ENCODE measurements around the gene ANAPC2.

The ANAPC2 gene

DNA sequence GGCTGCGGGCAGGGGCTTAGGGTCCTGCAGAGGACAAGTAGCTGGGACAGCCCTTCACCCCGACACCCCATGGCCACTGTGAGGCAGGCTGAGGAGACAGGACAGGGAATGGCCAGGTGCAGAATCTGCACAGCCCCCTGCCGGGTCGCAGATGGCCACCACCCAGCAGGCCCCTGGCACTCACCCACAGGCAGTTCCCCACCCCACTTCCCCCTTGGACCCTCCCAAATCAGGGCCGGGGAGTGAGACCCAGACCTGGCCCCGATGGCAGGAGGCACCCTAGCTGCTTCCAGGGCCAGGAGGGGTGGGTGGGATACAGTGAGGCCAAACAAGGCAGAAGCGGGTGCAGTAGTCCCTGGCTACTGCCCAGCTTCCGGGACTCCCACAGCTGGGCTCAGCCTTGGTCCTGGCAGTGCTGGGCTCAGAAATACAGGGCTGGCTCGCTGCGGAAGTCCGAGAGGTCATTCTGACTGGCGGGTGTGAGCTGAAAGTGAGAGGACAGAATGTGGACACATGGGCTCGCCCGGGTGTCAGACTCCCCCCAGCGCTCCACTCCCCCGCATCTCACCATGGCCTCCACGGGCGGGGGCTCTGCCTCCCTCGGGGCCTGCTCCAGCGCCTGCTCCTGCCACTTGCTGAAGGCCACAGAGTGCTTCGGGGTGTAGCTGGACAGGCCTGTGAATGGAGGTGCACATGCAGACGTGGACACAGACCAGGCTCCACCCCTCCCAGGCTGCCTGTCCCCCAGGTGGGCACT is 3.5 kb upstream of the ANAPC2 start:
- TF ChIP-seq, protein P1, sequence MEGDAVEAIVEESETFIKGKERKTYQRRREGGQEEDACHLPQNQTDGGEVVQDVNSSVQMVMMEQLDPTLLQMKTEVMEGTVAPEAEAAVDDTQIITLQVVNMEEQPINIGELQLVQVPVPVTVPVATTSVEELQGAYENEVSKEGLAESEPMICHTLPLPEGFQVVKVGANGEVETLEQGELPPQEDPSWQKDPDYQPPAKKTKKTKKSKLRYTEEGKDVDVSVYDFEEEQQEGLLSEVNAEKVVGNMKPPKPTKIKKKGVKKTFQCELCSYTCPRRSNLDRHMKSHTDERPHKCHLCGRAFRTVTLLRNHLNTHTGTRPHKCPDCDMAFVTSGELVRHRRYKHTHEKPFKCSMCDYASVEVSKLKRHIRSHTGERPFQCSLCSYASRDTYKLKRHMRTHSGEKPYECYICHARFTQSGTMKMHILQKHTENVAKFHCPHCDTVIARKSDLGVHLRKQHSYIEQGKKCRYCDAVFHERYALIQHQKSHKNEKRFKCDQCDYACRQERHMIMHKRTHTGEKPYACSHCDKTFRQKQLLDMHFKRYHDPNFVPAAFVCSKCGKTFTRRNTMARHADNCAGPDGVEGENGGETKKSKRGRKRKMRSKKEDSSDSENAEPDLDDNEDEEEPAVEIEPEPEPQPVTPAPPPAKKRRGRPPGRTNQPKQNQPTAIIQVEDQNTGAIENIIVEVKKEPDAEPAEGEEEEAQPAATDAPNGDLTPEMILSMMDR (IDR thresholded peaks at IDR 0.05; ENCODE audit: borderline replicate concordance, control extremely low read depth, extremely low read depth, insufficient read depth, missing control alignments): no peak
- DNase-seq (ENCODE audit: low spot score): no peak
- in situ Hi-C loops (cut with MboI; ENCODE audit: low sequenced_read_pairs, unreplicated experiment): no loop called here

DNA sequence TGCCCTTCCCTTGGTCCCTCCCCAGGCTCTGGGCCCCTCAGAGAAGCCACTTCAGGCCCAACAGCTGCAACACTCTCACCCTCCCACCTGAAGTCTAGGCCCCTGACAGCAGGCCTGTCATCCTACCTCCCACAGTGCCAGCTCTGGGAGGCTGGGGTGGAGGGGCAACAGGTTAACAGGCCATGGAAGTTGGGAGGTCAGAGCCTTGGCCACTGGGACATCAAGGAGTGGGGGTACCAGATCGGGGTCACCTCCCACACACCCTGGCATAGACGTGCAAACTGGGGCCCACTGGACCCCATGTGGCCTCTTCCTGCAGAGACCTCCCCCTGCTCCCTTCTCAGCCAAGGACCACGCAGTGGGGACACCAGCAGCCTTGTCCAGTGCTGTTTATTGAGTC is 2.9 kb upstream of the ANAPC2 start:
- no peak for DNase-seq (ENCODE audit: low spot score)
- TF ChIP-seq, protein P1 (IDR thresholded peaks at IDR 0.05; ENCODE audit: borderline replicate concordance, control extremely low read depth, extremely low read depth, insufficient read depth, missing control alignments): no peak
- in situ Hi-C loops (cut with MboI; ENCODE audit: low sequenced_read_pairs, unreplicated experiment): no loop called here

DNA sequence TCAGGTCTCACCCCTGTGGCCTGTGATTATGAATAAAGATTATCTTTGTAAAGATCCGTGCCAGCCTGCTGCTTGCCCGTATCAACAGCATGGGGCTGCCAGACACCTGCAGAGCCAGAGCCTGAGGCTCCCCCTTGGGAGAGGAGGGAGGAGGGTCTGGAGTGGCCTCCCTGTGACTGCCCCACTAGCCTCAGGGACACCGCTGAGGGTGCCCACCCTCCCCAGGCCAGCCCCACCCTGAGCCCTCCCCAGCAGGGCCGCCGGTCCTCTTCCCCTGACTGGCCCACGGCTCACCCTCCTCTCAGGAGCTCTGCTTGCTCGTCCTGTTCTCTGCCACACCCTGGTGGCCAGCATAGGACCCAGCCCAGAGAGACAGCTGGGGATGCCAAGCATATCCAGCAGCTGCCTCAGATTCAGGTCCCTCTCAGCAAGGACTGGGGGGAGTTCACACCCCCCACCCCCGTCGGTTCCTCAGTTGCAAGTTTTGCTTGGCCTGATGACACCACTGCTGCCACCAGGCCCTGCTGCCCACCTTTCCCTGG is 2.0 kb upstream of the ANAPC2 start:
- TF ChIP-seq, protein P1 (IDR thresholded peaks at IDR 0.05; ENCODE audit: borderline replicate concordance, control extremely low read depth, extremely low read depth, insufficient read depth, missing control alignments): no peak
- DNase-seq (ENCODE audit: low spot score): no peak
- in situ Hi-C loops (cut with MboI; ENCODE audit: low sequenced_read_pairs, unreplicated experiment): no loop called here

DNA sequence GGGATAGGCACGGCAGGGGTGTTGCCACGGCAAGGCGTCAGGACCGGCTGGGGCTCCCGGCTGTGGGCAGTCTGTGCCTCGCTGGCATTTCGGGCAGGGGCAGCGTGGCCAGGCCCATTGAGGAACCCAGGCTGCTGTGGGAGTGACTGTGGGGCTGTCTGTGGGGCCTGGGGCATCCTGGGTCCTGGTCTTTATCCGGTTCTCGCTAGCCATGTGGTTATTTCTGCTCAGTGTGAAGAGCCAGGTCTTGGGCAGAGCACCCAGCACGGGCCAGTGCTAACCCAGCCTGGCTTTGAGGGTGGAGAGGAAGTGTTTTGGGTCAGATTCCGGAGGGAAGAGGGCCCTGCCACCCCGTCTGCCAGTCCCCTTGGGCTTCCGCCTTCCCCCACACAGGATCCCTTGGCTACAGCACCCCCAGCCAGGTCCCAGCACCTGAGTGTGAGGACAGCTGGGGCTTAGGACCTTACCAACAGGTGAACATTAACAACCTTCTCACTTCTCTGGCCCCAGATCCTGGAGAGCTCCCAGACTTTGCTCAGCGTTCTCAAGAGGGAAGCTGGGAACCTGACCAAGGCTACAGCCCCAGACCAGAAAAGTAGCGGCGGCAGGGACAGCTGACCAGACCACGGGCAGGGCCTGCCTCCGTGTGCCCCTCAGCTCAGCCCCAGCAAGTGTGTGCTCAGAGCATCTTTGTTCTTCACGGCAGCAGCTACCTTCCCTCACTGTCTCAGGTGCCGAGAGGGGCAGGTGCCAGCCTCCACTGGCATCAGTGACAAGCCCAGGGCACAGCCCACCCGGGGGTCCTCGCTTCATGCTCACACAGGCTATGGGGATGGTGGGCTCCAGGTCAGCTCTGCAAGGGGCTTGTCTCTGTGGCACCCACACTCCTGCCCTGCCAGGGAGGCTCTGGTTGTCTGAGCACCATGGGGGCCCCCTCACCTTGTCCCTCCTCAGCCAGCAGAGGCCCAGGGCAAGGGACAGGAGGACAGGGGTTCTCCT is 1.2 kb upstream of the ANAPC2 start:
- in situ Hi-C loops (cut with MboI; ENCODE audit: low sequenced_read_pairs, unreplicated experiment): no loop called here
- TF ChIP-seq, protein P1 (IDR thresholded peaks at IDR 0.05; ENCODE audit: borderline replicate concordance, control extremely low read depth, extremely low read depth, insufficient read depth, missing control alignments): no peak
- no peak for DNase-seq (ENCODE audit: low spot score)

- in situ Hi-C loops (cut with MboI; ENCODE audit: low sequenced_read_pairs, unreplicated experiment): no loop called here
- no peak for DNase-seq (ENCODE audit: low spot score)
- TF ChIP-seq, protein P1 (IDR thresholded peaks at IDR 0.05; ENCODE audit: borderline replicate concordance, control extremely low read depth, extremely low read depth, insufficient read depth, missing control alignments): no peak
Observed at GRCh38 chr9:137188086-137188489, 272 bp downstream of the ANAPC2 start.

- no peak for DNase-seq (ENCODE audit: low spot score)
- TF ChIP-seq, protein P1 (IDR thresholded peaks at IDR 0.05; ENCODE audit: borderline replicate concordance, control extremely low read depth, extremely low read depth, insufficient read depth, missing control alignments): no peak
- in situ Hi-C loops (cut with MboI; ENCODE audit: low sequenced_read_pairs, unreplicated experiment): no loop called here
Observed at GRCh38 chr9:137187386-137187785, 974 bp downstream of the ANAPC2 start.
